ENCODE data around the gene NAGPA. TPM values are rescaled to one million over a fixed set of nuclear protein-coding genes. Genes with fewer than 3 reads are reported as not detected.
A peak's percentile ranks its signal among the peaks of the same experiment; 100 is the strongest.

The NAGPA gene
- total RNA-seq, 3 donors from 2014 or later: 21.5 to 34.7 (median 24.9) TPM

GRCh38 chr16:5027575-5028235 lies 6.0 kb downstream of the NAGPA start:
- Histone ChIP-seq H3K9me3 (no peaks in the 10 kb centered on the region), H3K4me1 (ENCODE audit: low read depth) (peaks cover 11% of the 10 kb centered on the region), H3K4me3 (no peak overlapping the region), H3K36me3 (ENCODE audit: low read depth) (no peaks in the 10 kb centered on the region)
- ATAC-seq: no peak
- intact Hi-C loops (cut with DNase I, micrococcal nuclease): no loop called here
- no peak for DNase-seq
- TF ChIP-seq, protein P1, sequence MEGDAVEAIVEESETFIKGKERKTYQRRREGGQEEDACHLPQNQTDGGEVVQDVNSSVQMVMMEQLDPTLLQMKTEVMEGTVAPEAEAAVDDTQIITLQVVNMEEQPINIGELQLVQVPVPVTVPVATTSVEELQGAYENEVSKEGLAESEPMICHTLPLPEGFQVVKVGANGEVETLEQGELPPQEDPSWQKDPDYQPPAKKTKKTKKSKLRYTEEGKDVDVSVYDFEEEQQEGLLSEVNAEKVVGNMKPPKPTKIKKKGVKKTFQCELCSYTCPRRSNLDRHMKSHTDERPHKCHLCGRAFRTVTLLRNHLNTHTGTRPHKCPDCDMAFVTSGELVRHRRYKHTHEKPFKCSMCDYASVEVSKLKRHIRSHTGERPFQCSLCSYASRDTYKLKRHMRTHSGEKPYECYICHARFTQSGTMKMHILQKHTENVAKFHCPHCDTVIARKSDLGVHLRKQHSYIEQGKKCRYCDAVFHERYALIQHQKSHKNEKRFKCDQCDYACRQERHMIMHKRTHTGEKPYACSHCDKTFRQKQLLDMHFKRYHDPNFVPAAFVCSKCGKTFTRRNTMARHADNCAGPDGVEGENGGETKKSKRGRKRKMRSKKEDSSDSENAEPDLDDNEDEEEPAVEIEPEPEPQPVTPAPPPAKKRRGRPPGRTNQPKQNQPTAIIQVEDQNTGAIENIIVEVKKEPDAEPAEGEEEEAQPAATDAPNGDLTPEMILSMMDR (IDR thresholded peaks at IDR 0.05): no peak

DNA sequence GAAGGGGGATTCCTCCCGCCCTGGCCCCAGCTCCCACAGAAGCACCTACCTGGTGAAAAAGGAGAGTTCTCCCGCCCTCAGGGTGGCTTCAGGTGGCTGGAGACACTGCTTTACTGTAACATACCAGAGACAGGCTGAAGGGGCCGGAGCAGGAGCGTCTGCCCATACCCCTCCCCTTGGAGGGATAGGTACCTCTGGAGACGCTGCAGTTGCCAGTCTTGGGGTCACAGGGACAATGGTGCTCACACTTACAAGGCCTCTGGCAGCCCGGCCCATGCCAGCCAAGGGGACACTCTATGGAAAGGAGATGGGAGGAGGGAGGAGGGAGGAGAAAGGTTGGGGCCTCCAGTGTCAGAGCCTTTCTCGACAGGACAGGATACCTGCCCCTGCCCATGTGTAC lies 6.6 kb downstream of the NAGPA start:
- ATAC-seq (no peak), DNase-seq (no peak)
- Histone ChIP-seq H3K36me3 (ENCODE audit: low read depth) (no peaks in the 10 kb centered on the region), H3K9me3 (no peaks in the 10 kb centered on the region), H3K4me1 (ENCODE audit: low read depth) (peaks cover 4% of the 10 kb centered on the region), H3K4me3 (no peak overlapping the region)
- intact Hi-C loops (cut with DNase I, micrococcal nuclease): no loop called here
- TF ChIP-seq, protein P1 (IDR thresholded peaks at IDR 0.05): no peak

DNA sequence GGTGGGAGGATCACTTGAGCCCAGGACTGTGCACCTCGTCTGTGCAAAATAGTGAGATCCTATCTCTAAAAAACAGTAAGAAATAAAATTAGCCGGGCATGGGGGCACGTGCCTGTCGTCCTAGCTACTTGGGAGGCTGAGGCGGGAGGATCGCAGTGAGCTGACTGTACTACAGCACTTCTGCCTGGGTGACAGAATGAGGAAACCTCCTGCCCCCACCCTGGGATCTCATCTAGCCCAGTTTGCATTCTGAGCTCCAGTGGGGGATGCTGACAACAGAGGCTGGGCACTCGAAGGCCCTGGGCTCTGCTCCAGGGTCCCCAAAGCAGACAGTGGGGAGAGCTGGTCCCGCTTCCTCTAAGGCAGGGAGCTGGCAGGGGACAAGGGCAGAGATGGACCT lies 7.1 kb downstream of the NAGPA start:
- intact Hi-C loops (cut with DNase I, micrococcal nuclease): no loop called here
- Histone ChIP-seq H3K36me3 (ENCODE audit: low read depth) (no peaks in the 10 kb centered on the region), H3K9me3 (no peaks in the 10 kb centered on the region), H3K4me1 (ENCODE audit: low read depth) (peaks cover 3% of the 10 kb centered on the region), H3K4me3 (no peak overlapping the region)
- TF ChIP-seq, protein P1 (IDR thresholded peaks at IDR 0.05): no peak
- ATAC-seq (no peak), DNase-seq (no peak)

GRCh38 chr16:5025171-5025632 lies 8.5 kb downstream of the NAGPA start:
- intact Hi-C loops (cut with DNase I, micrococcal nuclease): no loop called here
- no peak overlapping the region for H3K4me3 ChIP-seq
- H3K36me3 ChIP-seq (ENCODE audit: low read depth): no peaks in the 10 kb centered on the region
- no peaks in the 10 kb centered on the region for H3K9me3 ChIP-seq
- H3K4me1 ChIP-seq (ENCODE audit: low read depth): peaks cover 3% of the 10 kb centered on the region
- ATAC-seq (peak; percentile 62), DNase-seq (peak in 2 of 3 donors; percentile 56 to 62)
- TF ChIP-seq, protein P1 (IDR thresholded peaks at IDR 0.05): no peak

DNA sequence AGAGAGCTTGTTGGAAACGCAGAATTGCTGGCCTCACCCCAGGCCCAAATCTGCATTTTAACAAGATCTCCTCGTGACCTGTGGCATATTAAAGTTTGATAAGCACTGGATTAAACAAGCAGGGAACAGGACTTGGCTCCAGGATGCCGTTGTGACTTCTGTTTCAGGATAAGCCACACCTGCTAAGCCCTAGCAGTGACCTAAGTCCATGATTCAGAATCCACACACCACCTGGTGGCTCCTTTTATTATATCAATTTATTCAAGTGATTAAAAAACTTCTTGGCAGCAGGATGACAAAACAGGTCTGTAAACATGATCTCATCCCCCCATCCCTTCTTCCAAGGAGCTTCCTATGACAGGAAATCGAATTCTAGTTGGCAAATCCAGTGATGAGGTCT lies 9.1 kb downstream of the NAGPA start:
- peak; percentile 91 for ATAC-seq
- H3K9me3 ChIP-seq: no peaks in the 10 kb centered on the region
- no peaks in the 10 kb centered on the region for H3K36me3 ChIP-seq (ENCODE audit: low read depth)
- peaks cover 3% of the 10 kb centered on the region for H3K4me1 ChIP-seq (ENCODE audit: low read depth)
- TF ChIP-seq, protein P1 (IDR thresholded peaks at IDR 0.05): peak; percentile 15
- DNase-seq: peak in 1 of 3 donors; percentile 68
- intact Hi-C loops (cut with DNase I, micrococcal nuclease): no loop called here
- no peak overlapping the region for H3K4me3 ChIP-seq
